Cardiac fibroblast (primary cell): ENCODE data around the gene THOP1.

Experiments used
- DNase-seq, 2 donors: peaks; one replicate each; pipeline versions ENCODE4 v3.0.0 to v3.0.0-alpha.2; 2010; ENCODE audit warnings: low read depth in 2 of 2
- H3K4me3 ChIP-seq, 2 donors: replicated peaks in 1 of 2; 1 replicate in 1 of 2; 2 replicates in 1 of 2; pipeline ENCODE4 v1.5.1; 2011; ENCODE audit warnings: low read depth in 2 of 2, low read length in 2 of 2, mild to moderate bottlenecking in 2 of 2, moderate library complexity in 1 of 2
- CTCF ChIP-seq: IDR thresholded peaks from one replicate; pipeline ENCODE4 v1.5.1; 2011; ENCODE audit warnings: low read depth, mild to moderate bottlenecking, low read length, inconsistent platforms

Gene THOP1

GRCh38 chr19:2811735-2812413 lies 26.6 kb downstream of the THOP1 start:
- H3K4me3 ChIP-seq: no peak overlapping the region
- TF ChIP-seq CTCF: no peak
- no peak for DNase-seq

- no peak for TF ChIP-seq CTCF
- H3K4me3 ChIP-seq: no peak overlapping the region
- DNase-seq: no peak
Measured at GRCh38 chr19:2812414-2813234, 27.3 kb downstream of the THOP1 start.

- TF ChIP-seq CTCF: no peak
- DNase-seq: no peak
- no peak overlapping the region for H3K4me3 ChIP-seq
Measured at GRCh38 chr19:2813235-2814160, 28.2 kb downstream of the THOP1 start.

GRCh38 chr19:2814426-2814825 lies 29.1 kb downstream of the THOP1 start:
- TF ChIP-seq CTCF: no peak
- no peak for DNase-seq

GRCh38 chr19:2815191-2815614 lies 29.9 kb downstream of the THOP1 start:
- DNase-seq: no peak
- no peak for TF ChIP-seq CTCF
- H3K4me3 ChIP-seq: no peak overlapping the region

More at GRCh38 chr19:2814426-2814825, 29.1 kb downstream of the THOP1 start:
- no peak overlapping the region for H3K4me3 ChIP-seq

- TF ChIP-seq CTCF: no peak
- DNase-seq: no peak
- H3K4me3 ChIP-seq: no peak overlapping the region
Measured at GRCh38 chr19:2815923-2816322, 30.6 kb downstream of the THOP1 start.
